Heart left ventricle (tissue), 13 donors: ENCODE data around the gene ERGIC1.

Experiments used
- CTCF ChIP-seq, 12 donors: fragments of 200-600 bp; sonication (generic) in 4 of 12; IDR thresholded peaks; one replicate each; pipeline versions ENCODE4 v1.5.0 to v1.8.0; 2018 to 2022; ENCODE audit warnings: antibody characterized with exemption in 12 of 12, mild to moderate bottlenecking in 5 of 12
- POLR2A ChIP-seq, 2 donors: fragments of 450-650 bp; IDR thresholded peaks; one replicate each; pipeline ENCODE4 v1.6.1; 2017; ENCODE audit warnings: antibody characterized with exemption in 2 of 2, mild to moderate bottlenecking in 2 of 2, moderate library complexity in 2 of 2
- donor health status: ischemic (EF 13 %, LVEDD 7.1; RV severe dilation, severe dysfunction).
- donor health status: DM: no; HTN: yes; CAD: no.
- donor health status: DM: no; HTN: no; CAD: no.
- donor health status: ischemic (EF 25% LVEDD 6.9; RV normal size, moderate dysfunction).
- donor health status: ischemic (EF 25% LVEDD 5.7; RV mildly dilated, moderate dysfunction).
- donor health status: ischemic (EF 35%, LVEDD 5.7; RV mildly dilated, moderate dysfunction).
- donor health status: nonischemic (EF 11% LVEDD 7.7; RV severe dilation, severe dysfunction).
- donor health status: DM: yes; HTN: yes; CAD: no.
- donor health status: PGD.
- donor health status: ischemic (EF 29% LVEDD 5.4; RV normal size, mild dysfunction).
- donor health status: nonischemic (EF 23%, LVEDD 6.1; RV moderate dilation, normal function).

GRCh38 chr5:172828911-172829431, 5.1 kb upstream of the ERGIC1 start:
- no peak for TF ChIP-seq CTCF (IDR thresholded peaks at IDR 0.05)
- no peak for TF ChIP-seq POLR2A (IDR thresholded peaks at IDR 0.05)
